K562 (cell line): ENCODE results near the gene SLC2A4. TPM values are rescaled to one million over a fixed set of nuclear protein-coding genes. Genes with fewer than 3 reads are reported as not detected.

Experiments used
- DPF2 ChIP-seq: fragments of 450-650 bp; IDR thresholded peaks from 2 replicates; pipeline ENCODE4 v1.6.1; 2016
- FOXJ3 ChIP-seq: sonication (generic); formaldehyde crosslinking; IDR thresholded peaks from 2 replicates; pipeline ENCODE4 v1.4.0; 2020; ENCODE audit warnings: mild to moderate bottlenecking, missing genetic modification reagents
- GABPB1 ChIP-seq: sonication (generic); formaldehyde crosslinking; IDR thresholded peaks from 2 replicates; pipeline ENCODE4 v1.8.0; 2022; ENCODE audit warnings: mild to moderate bottlenecking, missing genetic modification reagents
- HNRNPLL ChIP-seq: fragments of 200-400 bp; formaldehyde crosslinking; IDR thresholded peaks from 2 replicates; pipeline ENCODE4 v1.6.1; 2017; ENCODE audit warnings: low read length, low read depth, mild to moderate bottlenecking; ENCODE audit not compliant: poor library complexity, severe bottlenecking
- MCM2 ChIP-seq: fragments of 450-650 bp; IDR thresholded peaks from 2 replicates; pipeline ENCODE4 v1.6.1; 2017; ENCODE audit warnings: low read depth, mild to moderate bottlenecking
- MTA3 ChIP-seq: fragments of 450-650 bp; formaldehyde crosslinking; IDR thresholded peaks from 2 replicates; pipeline ENCODE4 v1.6.1; 2017; ENCODE audit warnings: mild to moderate bottlenecking, borderline replicate concordance
- POLR2AphosphoS2 ChIP-seq: IDR thresholded peaks from 2 replicates; pipeline ENCODE4 v1.6.1; 2012; ENCODE audit warnings: low read length, improper control_type of control experiment
- RBM34 ChIP-seq: fragments of 200-400 bp; formaldehyde crosslinking; IDR thresholded peaks from 2 replicates; pipeline ENCODE4 v1.6.1; 2018; ENCODE audit warnings: low read length, borderline replicate concordance; ENCODE audit not compliant: insufficient read depth
- SP1 ChIP-seq: sonication (generic); formaldehyde crosslinking; IDR thresholded peaks from 2 replicates; pipeline ENCODE4 v1.8.1; 2022; ENCODE audit warnings: mild to moderate bottlenecking, missing genetic modification reagents
- SPI1 ChIP-seq: IDR thresholded peaks from 2 replicates; pipeline ENCODE4 v1.6.1; 2011; ENCODE audit warnings: low read depth, low read length, control low read depth, borderline replicate concordance
- TCF15 ChIP-seq: fragments of 250-450 bp; sonication (Bioruptor Pico); IDR thresholded peaks from 2 replicates; pipeline ENCODE4 v1.8.0; 2022; ENCODE audit warnings: moderate library complexity, mild to moderate bottlenecking, inconsistent platforms
- ZBTB11 ChIP-seq, 3 experiments: fragments of 200-800 bp in 1 of 3; fragments of 250-450 bp in 1 of 3; fragments of 450-650 bp in 1 of 3; sonication (Bioruptor Pico) in 1 of 3; sonication (Bioruptor generic) in 1 of 3; formaldehyde crosslinking in 1 of 3; IDR thresholded peaks; 2 replicates each; pipeline versions ENCODE4 v1.6.1 to v1.8.0; 2016 to 2022; ENCODE audit warnings: mild to moderate bottlenecking in 2 of 3, missing genetic modification characterization in 2 of 3, missing compliant biosample characterization in 1 of 3, moderate library complexity in 1 of 3
- ZBTB40 ChIP-seq, 2 experiments: fragments of 450-650 bp in 1 of 2; sonication (generic) in 1 of 2; formaldehyde crosslinking in 1 of 2; IDR thresholded peaks; 2 replicates each; pipeline versions ENCODE4 v1.7.1 to v1.9.0; 2016 to 2022; ENCODE audit warnings: inconsistent platforms in 1 of 2, mild to moderate bottlenecking in 1 of 2, missing genetic modification reagents in 1 of 2
- polyA plus RNA-seq, 8 experiments: library from polyadenylated mRNA; depleted of rRNA in 4 of 8; stranded (reverse) in 5 of 8; unstranded in 3 of 8; fragments of >200 nt; fragmentation: Nextera tagmentation in 2 of 8; fragmentation: Illumina TruSeq in 1 of 8; extraction: Ambion mirVana in 2 of 8; extraction: Trizol in 1 of 8; gene quantifications; 2 replicates each; pipeline versions ENCODE4 v1.2.1 to v1.2.3, GENCODE V29; 2011 to 2014; ENCODE audit warnings: inconsistent platforms in 1 of 8, missing spikeins in 1 of 8
- total RNA-seq, 7 experiments: library from RNA; depleted of rRNA in 6 of 7; stranded (reverse); fragments of >200 nt in 6 of 7; fragmentation: Illumina TruSeq in 2 of 7; extraction: Trizol in 2 of 7; gene quantifications; 2 replicates each; pipeline versions ENCODE4 v1.2.1 to v1.2.3, GENCODE V29; 2011 to 2021; ENCODE audit warnings: low replicate concordance in 1 of 7

Gene SLC2A4
- total and polyA plus RNA-seq, 9 of the 15 experiments (the other 6 are each of a cell fraction or from before 2014, with no cell fraction given), result 0.74 to 3.5 (median 1.6) TPM

GRCh38 chr17:7239091-7240027, 42.2 kb upstream of the SLC2A4 start, which contains the start of gene PHF23 (continued):
- peak in 1 of 3 experiments; percentile 94; a peak in 2 of 6 replicates for TF ChIP-seq ZBTB11 (CRISPR knock-in tag; IDR thresholded peaks at IDR 0.05)
- peak; percentile 78 for TF ChIP-seq MTA3
- TF ChIP-seq DPF2, result peak; percentile 17; the same call in 1 of the 2 replicates
- peak; percentile 90 for TF ChIP-seq HNRNPLL
- TF ChIP-seq MCM2, result peak; percentile 93
- TF ChIP-seq TCF15, result no peak
- no peak for TF ChIP-seq RBM34
- peak; percentile 85 for TF ChIP-seq SPI1
- TF ChIP-seq ZBTB40 (IDR thresholded peaks at IDR 0.05), result peak; percentile 96
- no peak for TF ChIP-seq ZBTB40 (CRISPR knock-in tag; IDR thresholded peaks at IDR 0.05)
- TF ChIP-seq POLR2AphosphoS2, result peak; percentile 68; the same call in 1 of the 2 replicates
- TF ChIP-seq FOXJ3 (CRISPR knock-in tag), result no peak
- TF ChIP-seq GABPB1, result peak; percentile 97
- peak; percentile 56; the same call in 1 of the 2 replicates for TF ChIP-seq SP1 (CRISPR knock-in tag)
